H1 (cell line): ENCODE results near the gene CTAG2. TPM values are rescaled to one million over a fixed set of nuclear protein-coding genes. Genes with fewer than 3 reads are reported as not detected.

Experiments
- CTCF ChIA-PET: fragments of 300-600 bp; sonication (Branson Sonifier 250); formaldehyde crosslinking; loops from one replicate; lab custom pipeline; 2021; ENCODE audit not compliant: partially characterized antibody; lab: Charles Lee
- POLR2A ChIA-PET: fragments of 300-600 bp; sonication (Branson Sonifier 250); formaldehyde crosslinking; loops from one replicate; lab custom pipeline; 2021; ENCODE audit warnings: inconsistent platforms; ENCODE audit not compliant: partially characterized antibody; lab: Charles Lee
- DNase-seq, 2 experiments: peaks; one replicate each; pipeline versions ENCODE4 v3.0.0 to v3.0.0-alpha.2; 2010 to 2022; ENCODE audit warnings: low spot score in 2 of 2, low read depth in 1 of 2, mixed read lengths in 1 of 2
- FAIRE-seq: peaks from 2 replicates; lab custom pipeline; 2011; peaks lifted over from hg19 to GRCh38; lab: Jason Lieb, UNC
- H2AFZ ChIP-seq: 2 replicates; pipeline ENCODE4 v1.8.1; 2012; ENCODE audit warnings: low read length, inconsistent platforms
- H2AK5ac ChIP-seq: 2 replicates; pipeline ENCODE4 v1.6.1; 2013; ENCODE audit warnings: low read depth, low read length
- H2BK120ac ChIP-seq: replicated peaks from 2 replicates; pipeline ENCODE3; 2013; ENCODE audit warnings: low read depth, low read length, inconsistent platforms
- H2BK12ac ChIP-seq: 2 replicates; pipeline ENCODE4 v1.6.1; 2013; ENCODE audit warnings: low read depth, low read length
- H2BK15ac ChIP-seq: 2 replicates; pipeline ENCODE4 v1.6.1; 2013; ENCODE audit warnings: low read length
- H2BK20ac ChIP-seq: 2 replicates; pipeline ENCODE4 v1.6.1; 2013; ENCODE audit warnings: low read length
- H2BK5ac ChIP-seq: 2 replicates; pipeline ENCODE4 v1.6.1; 2013; ENCODE audit warnings: low read depth, low read length
- H3K14ac ChIP-seq: 2 replicates; pipeline ENCODE4 v1.6.1; 2013; ENCODE audit warnings: inconsistent platforms; ENCODE audit not compliant: insufficient read length
- H3K18ac ChIP-seq: 2 replicates; pipeline ENCODE4 v1.6.1; 2013; ENCODE audit warnings: low read length; ENCODE audit errors: extremely low read depth
- H3K23ac ChIP-seq: 2 replicates; pipeline ENCODE4 v1.6.1; 2013; ENCODE audit warnings: inconsistent platforms; ENCODE audit not compliant: insufficient read length
- H3K23me2 ChIP-seq: 2 replicates; pipeline ENCODE4 v1.6.1; 2013; ENCODE audit warnings: low read depth, low read length
- H3K27ac ChIP-seq: 2 replicates; pipeline ENCODE4 v1.6.1; 2011; ENCODE audit warnings: low read depth, low read length, inconsistent platforms
- H3K27me3 ChIP-seq, 4 experiments: replicated peaks in 1 of 4; 1 replicate in 1 of 4; 2 replicates in 3 of 4; pipeline versions ENCODE4 v1.6.1 to v1.8.1; 2011 to 2013; ENCODE audit warnings: low read length in 3 of 4, mild to moderate bottlenecking in 3 of 4, inconsistent platforms in 2 of 4, mixed read lengths in 2 of 4, moderate library complexity in 1 of 4; ENCODE audit not compliant: control insufficient read depth in 3 of 4, insufficient read depth in 3 of 4; ENCODE audit errors: extremely low read depth in 1 of 4
- H3K36me3 ChIP-seq, 4 experiments: 2 replicates each; pipeline versions ENCODE4 v1.6.1 to v1.8.1; 2011 to 2013; ENCODE audit warnings: mild to moderate bottlenecking in 4 of 4, low read length in 3 of 4, moderate library complexity in 2 of 4, control low read depth in 1 of 4, inconsistent platforms in 1 of 4; ENCODE audit not compliant: insufficient read depth in 4 of 4, control insufficient read depth in 2 of 4
- H3K4ac ChIP-seq: replicated peaks from 2 replicates; pipeline ENCODE3; 2013; ENCODE audit warnings: low read length, low read depth, mixed read lengths, inconsistent platforms; ENCODE audit not compliant: insufficient read length
- H3K4me1 ChIP-seq, 4 experiments: replicated peaks in 1 of 4; 1 replicate in 1 of 4; 2 replicates in 3 of 4; pipeline versions ENCODE4 v1.6.1 to v1.8.1; 2011 to 2013; ENCODE audit warnings: low read length in 3 of 4, inconsistent platforms in 2 of 4, mixed read lengths in 1 of 4; ENCODE audit not compliant: insufficient read depth in 4 of 4, control insufficient read depth in 3 of 4
- H3K4me2 ChIP-seq, 2 experiments: 2 replicates each; pipeline versions ENCODE4 v1.6.1 to v1.8.1; 2011 to 2013; ENCODE audit warnings: low read depth in 2 of 2, low read length in 2 of 2, control low read depth in 1 of 2, inconsistent platforms in 1 of 2, mild to moderate bottlenecking in 1 of 2; ENCODE audit not compliant: insufficient read depth in 1 of 2
- H3K4me3 ChIP-seq, 4 experiments: fragments of 200-600, 300-600 bp in 1 of 4; sonication (generic), shearing (Covaris generic), sonication (Bioruptor Twin) in 1 of 4; 2 replicates each; pipeline versions ENCODE4 v1.5.1 to v1.8.1; 2011 to 2016; ENCODE audit warnings: low read length in 4 of 4, low read depth in 3 of 4, control low read depth in 2 of 4, inconsistent platforms in 2 of 4, mild to moderate bottlenecking in 2 of 4, mixed read lengths in 1 of 4, moderate library complexity in 1 of 4; ENCODE audit not compliant: insufficient read depth in 2 of 4; ENCODE audit errors: extremely low read depth in 1 of 4
- H3K56ac ChIP-seq: replicated peaks from 2 replicates; pipeline ENCODE3; 2013; ENCODE audit warnings: low read depth, mild to moderate bottlenecking, mixed read lengths, low read length, inconsistent platforms; ENCODE audit not compliant: insufficient read length
- H3K79me1 ChIP-seq: 2 replicates; pipeline ENCODE4 v1.6.1; 2013; ENCODE audit warnings: low read depth, low read length, control low read depth
- H3K79me2 ChIP-seq, 2 experiments: 2 replicates each; pipeline versions ENCODE4 v1.6.1 to v1.8.1; 2012 to 2013; ENCODE audit warnings: low read length in 2 of 2, mild to moderate bottlenecking in 2 of 2, inconsistent platforms in 1 of 2; ENCODE audit not compliant: insufficient read depth in 2 of 2, control insufficient read depth in 1 of 2
- H3K9ac ChIP-seq, 4 experiments: replicated peaks in 1 of 4; 1 replicate in 1 of 4; 2 replicates in 3 of 4; pipeline versions ENCODE4 v1.6.1 to v1.8.1; 2011 to 2013; ENCODE audit warnings: low read depth in 3 of 4, low read length in 3 of 4, control low read depth in 2 of 4, mild to moderate bottlenecking in 2 of 4, moderate library complexity in 2 of 4, inconsistent platforms in 1 of 4; ENCODE audit errors: extremely low read depth in 1 of 4
- H3K9me3 ChIP-seq, 2 experiments: 2 replicates each; pipeline versions ENCODE4 v1.6.1 to v1.8.1; 2012 to 2013; ENCODE audit warnings: mild to moderate bottlenecking in 2 of 2, moderate library complexity in 2 of 2, control low read depth in 1 of 2, inconsistent platforms in 1 of 2, low read depth in 1 of 2, low read length in 1 of 2, mixed read lengths in 1 of 2; ENCODE audit not compliant: insufficient read depth in 2 of 2
- H4K20me1 ChIP-seq, 2 experiments: replicated peaks in 1 of 2; 2 replicates each; pipeline versions ENCODE3 to v1.8.1; 2011 to 2013; ENCODE audit warnings: inconsistent platforms in 2 of 2, low read length in 2 of 2, mild to moderate bottlenecking in 1 of 2; ENCODE audit not compliant: insufficient read depth in 2 of 2, control insufficient read depth in 1 of 2
- H4K5ac ChIP-seq: 2 replicates; pipeline ENCODE4 v1.6.1; 2013; ENCODE audit warnings: low read length, low read depth, mixed read lengths, inconsistent platforms; ENCODE audit not compliant: insufficient read length
- H4K8ac ChIP-seq: 2 replicates; pipeline ENCODE4 v1.8.0; 2013; ENCODE audit warnings: mild to moderate bottlenecking, moderate library complexity, low read length, inconsistent platforms; ENCODE audit not compliant: insufficient read depth; ENCODE audit errors: extremely low read depth
- H4K91ac ChIP-seq: replicated peaks from 2 replicates; pipeline ENCODE3; 2013; ENCODE audit warnings: low read length, mixed read lengths, inconsistent platforms; ENCODE audit not compliant: insufficient read length
- HDAC2 ChIP-seq, 2 experiments: fragments of 300-600 bp in 1 of 2; sonication (generic) in 1 of 2; IDR thresholded peaks; 2 replicates each; pipeline ENCODE4 v1.6.1; 2011 to 2012; ENCODE audit warnings: low read depth in 2 of 2, low read length in 2 of 2, mild to moderate bottlenecking in 2 of 2, moderate library complexity in 2 of 2, borderline replicate concordance in 1 of 2, inconsistent platforms in 1 of 2
- MAFK ChIP-seq: IDR thresholded peaks from 2 replicates; pipeline ENCODE4 v1.6.1; 2012; ENCODE audit warnings: low read depth, mild to moderate bottlenecking, improper control_type of control experiment, low read length
- RFX5 ChIP-seq: IDR thresholded peaks from 2 replicates; pipeline ENCODE4 v1.6.1; 2011; ENCODE audit warnings: low read depth, low read length, improper control_type of control experiment, borderline replicate concordance
- SIN3A ChIP-seq, 2 experiments: IDR thresholded peaks in 1 of 2; conservative IDR thresholded peaks in 1 of 2; 2 replicates each; pipeline ENCODE4 v1.6.1; 2011 to 2012; ENCODE audit warnings: low read length in 2 of 2, improper control_type of control experiment in 1 of 2, low read depth in 1 of 2, mild to moderate bottlenecking in 1 of 2
- YY1 ChIP-seq: IDR thresholded peaks from 2 replicates; pipeline ENCODE4 v1.6.1; 2011; ENCODE audit warnings: low read depth, mild to moderate bottlenecking, low read length
- WGBS, 2 experiments: shearing (Covaris generic) in 1 of 2; methylation state at CpG; one replicate each; pipeline versions ENCODE4 v1.1.6 to v1.1.7; 2013 to 2015; ENCODE audit warnings: low lambda C conversion rate in 2 of 2, mixed read lengths in 2 of 2, inconsistent platforms in 1 of 2, low coverage in 1 of 2, missing lambda C conversion rate in 1 of 2; ENCODE audit not compliant: insufficient replicate concordance in 2 of 2, insufficient coverage in 1 of 2, insufficient read length in 1 of 2; ENCODE audit errors: extremely low coverage in 1 of 2, missing lambda C conversion rate in 1 of 2; 5-methylcytosine and 5-hydroxymethylcytosine counted together
- polyA plus RNA-seq, 7 experiments: library from polyadenylated mRNA; depleted of rRNA in 3 of 7; stranded (reverse) in 5 of 7; unstranded in 2 of 7; fragments of >200 nt in 5 of 7; fragments of 200-250 nt in 2 of 7; gene quantifications; 1 replicate in 5 of 7; 2 replicates in 1 of 7; 4 replicates in 1 of 7; pipeline versions ENCODE4 v1.2.1 to v1.2.3, GENCODE V29; 2011 to 2013; ENCODE audit warnings: missing spikeins in 2 of 7, mixed read lengths in 2 of 7
- total RNA-seq: library from RNA; stranded (reverse); fragmentation: NEBNext Ultra II Directional; extraction: Animal tissue kit (Norgen Biotek cat#: 25700); gene quantifications from 2 replicates; pipeline ENCODE4 v1.2.1, GENCODE V29; 2021

The CTAG2 gene
- total and polyA plus RNA-seq, 2 of the 8 experiments (the other 6 are each of a cell fraction or from before 2014, with no cell fraction given), result not detected

DNA sequence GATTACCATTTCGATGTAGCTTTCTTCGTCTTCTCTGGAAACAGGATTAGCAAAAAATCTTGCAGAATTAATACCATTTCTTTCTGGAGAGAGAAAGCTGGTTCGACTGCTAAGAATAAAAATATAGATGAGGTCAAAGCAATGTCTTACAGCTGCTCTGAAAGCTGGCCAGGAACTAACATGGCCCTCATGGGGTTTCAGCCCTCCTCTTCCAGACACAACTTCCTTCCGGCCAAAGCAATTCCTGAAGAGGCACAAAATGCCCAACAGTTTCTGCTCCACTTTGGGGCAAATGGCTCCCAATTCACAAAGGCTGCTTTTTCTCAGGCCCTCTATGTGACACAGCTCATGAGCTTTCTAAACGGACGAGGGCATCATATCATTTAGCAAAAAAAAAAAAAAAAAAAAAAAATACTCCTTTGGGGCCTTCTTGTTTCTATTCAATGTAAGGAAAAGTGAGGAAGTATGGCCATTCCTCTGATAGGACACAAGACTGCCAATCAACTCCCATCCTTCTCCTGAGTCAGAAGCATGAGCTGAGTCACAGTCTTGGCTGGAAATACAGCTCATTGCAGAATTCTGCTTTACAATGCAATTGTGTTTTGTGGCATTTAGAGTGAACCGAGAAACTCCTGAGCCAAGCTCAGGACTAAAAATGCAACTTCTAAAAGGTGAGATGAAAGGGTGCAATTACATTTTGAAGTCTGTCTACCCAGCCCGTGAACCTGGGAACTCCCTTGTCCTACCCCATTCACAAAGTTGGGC lies 42.7 kb upstream of the CTAG2 start:
- Histone ChIP-seq H3K9me3 (no peaks in the 10 kb centered on the region), H3K4me1 (peaks cover 2 to 6% (median 5%) of the 10 kb centered on the region in 4 experiments; a peak in 4 of 7 replicates), H3K4me3 (no peak overlapping the region), H2BK5ac (no peak overlapping the region), H2BK15ac (no peak overlapping the region), H3K9ac (no peak overlapping the region), H4K91ac (no peak overlapping the region), H3K36me3 (no peaks in the 10 kb centered on the region), H4K20me1 (no peaks in the 10 kb centered on the region), H2AFZ (no peak overlapping the region), H3K79me2 (no peaks in the 10 kb centered on the region), H3K56ac (no peak overlapping the region), H3K79me1 (no peaks in the 10 kb centered on the region), H2BK20ac (no peak overlapping the region), H2AK5ac (no peak overlapping the region), H4K8ac (no peak overlapping the region), H3K23ac (no peak overlapping the region), H3K23me2 (no peaks in the 10 kb centered on the region), H4K5ac (no peak overlapping the region), H3K27ac (no peak overlapping the region), H2BK12ac (no peak overlapping the region), H3K4me2 (no peak overlapping the region), H2BK120ac (no peak overlapping the region), H3K18ac (no peak overlapping the region), H3K27me3 (no peaks in the 10 kb centered on the region), H3K14ac (no peak overlapping the region), H3K4ac (no peak overlapping the region)
- TF ChIP-seq YY1 (no peak), RFX5 (no peak), SIN3A (conservative IDR thresholded peaks at IDR 0.05 in 1 of 2, IDR thresholded peaks at IDR 0.05 in 1 of 2; ENCODE audit: low read depth in 1 of 2, low read length in 2 of 2) (no peak), MAFK (no peak), HDAC2 (IDR thresholded peaks at IDR 0.05; ENCODE audit: borderline replicate concordance in 1 of 2, low read depth in 2 of 2, low read length in 2 of 2) (no peak)
- no peak for FAIRE-seq
- CTCF ChIA-PET, result no interaction called here
- DNase-seq, result no peak
- WGBS, 2 experiments, result 94% methylated on average over 8 of the region's 8 CpGs; no CpG with 5 or more reads in 1 of the 2 experiments
- POLR2A ChIA-PET, result no interaction called here
